T follicular helper cell (primary cell): ENCODE data around the gene KIAA1671.
"Not testable (repeated sequence)": the region's sequence is repeated elsewhere in the genome, so short reads cannot be mapped to it uniquely, and the experiment has no call there.

Experiments used
- DNase-seq: peaks from one replicate; pipeline ENCODE4 v3.0.0-alpha.2; 2020; ENCODE audit warnings: low read depth
- total RNA-seq, 2 experiments: gene quantifications; one replicate each; lab custom pipeline; 2026; lab: John Stamatoyannopoulos, UW

Gene KIAA1671
- 19.7 to 60.6 reads per million in 2 experiments for total RNA-seq

DNA sequence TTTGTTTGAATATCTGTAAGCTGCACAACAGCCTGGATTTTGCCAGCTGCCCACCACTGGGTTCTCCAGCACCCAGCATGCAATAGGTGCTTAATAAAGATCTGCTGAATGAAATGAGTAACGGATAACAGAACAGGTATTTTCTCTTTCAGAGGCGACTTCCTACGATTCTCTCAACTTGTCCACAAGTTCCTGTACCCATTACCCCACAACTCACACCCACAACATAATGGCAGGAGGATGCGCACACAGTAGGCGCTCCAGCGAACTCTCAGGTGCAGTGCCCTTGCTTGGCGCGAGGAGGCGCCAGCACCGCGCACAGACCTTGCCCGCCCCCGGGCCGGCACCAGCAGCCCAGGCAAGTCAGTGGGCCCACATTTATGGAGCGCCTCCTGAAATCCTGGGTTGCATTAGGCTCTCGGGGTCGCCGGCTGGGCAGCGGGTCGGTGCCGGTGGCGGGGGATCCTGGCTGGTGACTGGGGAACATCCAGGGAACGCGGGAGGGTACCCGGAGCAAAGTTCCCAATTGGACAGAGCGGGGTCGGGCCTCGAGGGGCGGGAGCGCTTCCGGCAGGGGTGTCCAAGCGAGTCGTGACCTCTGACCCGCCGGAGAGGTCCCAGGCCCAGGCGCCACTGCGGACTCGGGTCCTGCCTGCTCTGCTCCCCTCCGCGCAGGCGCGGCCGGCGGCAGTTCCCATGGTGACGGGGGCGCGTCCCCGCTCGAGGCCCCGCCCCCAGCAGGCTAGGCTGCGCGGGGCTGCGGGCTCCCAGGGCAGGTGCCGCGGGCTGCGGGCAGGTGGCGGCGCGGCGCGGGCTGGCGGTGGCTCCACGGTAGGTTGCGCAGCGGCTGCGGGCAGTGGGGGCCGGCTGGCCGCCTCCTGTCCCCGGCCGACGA lies at the start of gene KIAA1671:
TSS of gene KIAA1671 (plus strand) at position 775 of the 895 bp plus-strand sequence. CDS start 75,284 bp downstream, outside the sequence.
- DNase-seq, result peak; percentile 78

DNA sequence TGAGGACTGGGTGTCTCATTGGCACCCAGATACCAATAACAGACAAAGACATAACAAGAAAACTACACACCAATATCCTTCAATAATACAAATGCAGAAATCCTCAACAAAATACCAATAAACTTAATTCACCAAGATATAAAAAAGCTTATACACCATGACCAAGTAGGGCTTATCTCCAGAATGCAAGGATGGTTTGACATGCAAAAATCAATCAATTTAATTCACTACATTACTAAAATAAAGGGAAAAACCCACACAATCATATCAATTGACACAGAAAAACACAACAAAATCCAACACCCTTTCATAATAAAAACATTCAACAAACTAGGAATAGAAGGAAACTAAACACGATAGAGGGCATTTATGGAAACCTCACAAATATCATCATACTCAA lies 46.6 kb upstream of the KIAA1671 start:
- DNase-seq, result no peak

DNA sequence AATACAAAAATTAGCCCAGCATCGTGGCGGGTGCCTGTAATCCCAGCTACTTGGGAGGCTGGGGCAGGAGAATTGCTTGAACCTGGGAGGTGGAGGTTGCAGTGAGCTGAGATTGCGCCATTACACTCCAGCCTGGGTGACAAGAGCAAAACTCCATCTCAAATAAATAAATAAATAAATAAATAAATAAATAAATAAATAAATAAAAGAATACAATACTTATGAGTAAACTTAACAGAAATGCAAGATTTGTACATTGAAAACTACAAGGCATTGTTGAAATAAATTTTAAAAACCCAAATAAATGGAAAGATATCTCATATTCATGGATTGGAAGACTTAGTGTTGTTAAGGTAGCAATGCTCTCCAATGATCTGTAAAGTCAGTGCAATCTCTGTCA lies 45.4 kb upstream of the KIAA1671 start:
- not testable (repeated sequence) for DNase-seq

DNA sequence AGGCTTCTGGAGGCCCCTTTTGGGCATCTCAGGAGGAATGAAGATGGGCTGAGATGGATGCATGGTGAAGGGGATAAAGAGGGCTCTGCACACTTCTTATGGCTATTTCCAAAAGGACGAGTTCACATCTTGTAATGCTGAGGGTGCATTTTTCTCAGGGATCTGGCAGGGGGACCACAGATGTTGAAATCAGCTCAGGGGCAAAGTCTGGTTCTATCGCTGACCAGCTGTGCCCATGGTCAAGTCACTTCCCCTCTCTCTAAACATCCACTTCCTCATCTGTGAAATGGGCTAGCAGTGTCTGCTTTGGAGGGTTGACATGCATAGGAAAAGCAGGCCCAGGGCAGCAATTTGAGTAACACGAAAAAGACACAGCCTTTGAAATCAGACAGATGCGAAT lies 32.5 kb upstream of the KIAA1671 start:
- no peak for DNase-seq

DNA sequence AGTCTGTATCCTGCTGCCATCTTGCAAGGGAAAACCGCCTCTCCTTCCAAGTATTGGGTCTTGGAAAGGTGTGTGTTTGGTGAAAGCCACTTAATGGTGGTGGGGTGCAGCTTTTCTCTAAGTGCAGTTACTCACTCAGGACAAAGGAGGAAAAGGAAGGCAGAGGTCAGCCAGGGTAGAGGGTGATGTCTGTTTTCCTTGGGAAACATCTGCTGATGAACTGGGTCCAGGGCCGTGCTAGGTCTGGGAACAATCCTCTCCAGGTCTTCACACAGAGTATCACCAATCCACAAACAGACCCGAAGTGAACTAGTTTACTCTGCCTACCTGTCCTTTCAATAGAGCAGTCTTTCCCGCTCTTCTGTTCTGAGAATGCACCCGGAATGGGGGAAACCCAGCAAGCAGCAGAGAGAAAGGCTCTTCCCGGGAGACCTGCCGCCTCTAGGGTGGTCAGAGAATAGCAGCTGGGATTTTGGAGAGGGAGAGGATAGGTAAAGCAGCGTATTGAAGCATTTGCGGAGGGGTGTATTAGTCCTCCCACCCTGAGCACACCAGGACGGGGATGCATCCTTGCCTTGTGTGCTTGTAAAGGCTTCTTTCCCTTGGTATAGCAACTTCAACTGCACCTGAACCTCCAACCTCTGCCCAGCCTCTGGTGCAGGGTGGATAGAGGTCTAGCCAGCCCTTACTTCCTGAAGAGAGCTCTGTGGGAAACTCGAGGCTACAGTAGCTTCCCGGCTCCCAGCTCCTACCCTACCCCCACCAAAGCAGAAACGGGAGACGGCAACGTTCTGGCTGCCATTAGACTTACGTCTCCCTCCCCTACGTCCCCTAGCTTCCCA lies 26.7 kb upstream of the KIAA1671 start:
- DNase-seq, result no peak

DNA sequence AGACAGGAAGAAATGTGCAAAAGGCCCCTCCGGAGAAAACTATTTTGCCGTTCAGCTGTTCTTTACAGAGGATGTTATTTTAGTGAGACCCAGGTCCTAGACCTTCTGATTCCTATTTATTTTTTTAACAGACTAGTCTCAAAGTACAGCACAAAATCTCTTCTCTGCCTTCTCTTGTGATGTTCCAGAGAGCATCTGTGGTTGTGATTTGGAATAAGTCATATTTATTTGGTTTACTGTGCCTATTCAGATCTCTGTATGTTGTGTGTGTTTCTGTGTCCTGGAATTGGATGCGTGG lies 26.1 kb upstream of the KIAA1671 start:
- no peak for DNase-seq

DNA sequence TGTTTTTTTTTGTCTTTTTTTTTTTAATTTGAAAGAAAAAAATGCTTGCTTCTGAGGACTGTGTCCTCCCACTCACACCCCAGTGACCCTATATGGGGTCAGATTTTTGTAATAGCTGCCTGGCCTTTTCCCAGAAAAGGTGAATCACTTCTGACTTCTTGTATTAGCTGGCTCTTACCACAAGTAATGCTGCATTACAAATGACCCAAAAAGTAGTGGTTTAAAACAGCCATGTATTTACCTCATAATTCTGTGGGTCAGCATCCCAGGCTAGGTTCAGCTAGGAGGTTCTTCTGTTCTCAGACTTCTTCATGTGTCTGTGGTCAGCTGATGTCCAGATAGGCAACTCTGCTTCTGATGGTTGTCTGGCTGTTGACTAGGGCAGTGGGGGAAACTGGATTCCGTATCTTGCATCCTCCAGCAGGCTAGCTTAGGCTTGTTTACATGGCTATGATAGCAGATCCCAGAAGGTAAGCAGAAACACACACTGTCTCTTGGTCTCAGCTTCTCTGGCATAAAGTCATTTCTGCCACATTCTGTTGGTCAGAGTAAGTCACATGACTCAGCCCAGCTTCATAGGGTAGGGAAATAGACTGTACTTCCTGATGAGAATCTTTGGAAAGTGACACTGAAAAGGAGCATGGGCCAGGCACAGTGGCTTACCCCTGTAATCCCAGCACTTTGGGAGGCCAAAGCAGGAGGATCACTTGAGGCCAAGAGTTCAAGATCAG lies 25.5 kb upstream of the KIAA1671 start:
- DNase-seq, result no peak

DNA sequence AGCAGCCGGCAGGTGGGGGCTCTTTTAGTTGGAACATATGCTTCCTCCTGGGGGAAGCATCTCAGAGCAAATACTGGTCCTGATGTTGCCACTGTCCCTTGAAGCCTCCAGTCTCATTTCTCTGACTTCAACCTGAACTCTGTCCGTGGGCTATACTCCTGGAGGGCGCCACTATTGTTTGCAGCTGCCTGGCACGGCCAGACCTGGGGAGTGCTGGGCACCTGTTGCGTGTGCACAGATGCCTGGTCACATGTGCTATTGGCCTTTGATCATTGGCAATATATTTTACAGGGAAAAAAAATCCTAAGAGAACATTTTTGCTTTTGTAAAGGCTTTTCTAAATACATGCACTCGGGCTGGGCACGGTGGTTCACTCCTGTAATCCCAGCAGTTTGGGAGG lies 24.2 kb upstream of the KIAA1671 start:
- no peak for DNase-seq

DNA sequence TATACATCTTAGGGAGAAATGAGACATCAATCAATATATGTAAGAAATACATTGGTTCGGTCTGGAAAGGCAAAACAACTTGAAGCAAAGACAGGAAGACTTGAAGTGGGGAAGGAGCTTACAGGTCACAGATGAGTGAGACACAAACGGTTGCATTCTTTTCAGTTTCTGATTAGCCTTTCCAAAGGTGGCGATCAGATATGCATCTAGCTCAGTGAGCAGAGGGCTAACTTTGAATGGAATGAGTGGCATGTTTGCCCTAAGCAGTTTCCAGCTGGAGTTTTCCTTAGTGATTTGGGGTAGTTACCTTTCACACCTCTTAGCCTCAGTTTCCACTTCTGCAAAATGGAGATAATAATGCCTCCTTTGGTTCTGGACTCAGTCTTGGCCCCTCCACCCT lies 21.8 kb upstream of the KIAA1671 start:
- no peak for DNase-seq

DNA sequence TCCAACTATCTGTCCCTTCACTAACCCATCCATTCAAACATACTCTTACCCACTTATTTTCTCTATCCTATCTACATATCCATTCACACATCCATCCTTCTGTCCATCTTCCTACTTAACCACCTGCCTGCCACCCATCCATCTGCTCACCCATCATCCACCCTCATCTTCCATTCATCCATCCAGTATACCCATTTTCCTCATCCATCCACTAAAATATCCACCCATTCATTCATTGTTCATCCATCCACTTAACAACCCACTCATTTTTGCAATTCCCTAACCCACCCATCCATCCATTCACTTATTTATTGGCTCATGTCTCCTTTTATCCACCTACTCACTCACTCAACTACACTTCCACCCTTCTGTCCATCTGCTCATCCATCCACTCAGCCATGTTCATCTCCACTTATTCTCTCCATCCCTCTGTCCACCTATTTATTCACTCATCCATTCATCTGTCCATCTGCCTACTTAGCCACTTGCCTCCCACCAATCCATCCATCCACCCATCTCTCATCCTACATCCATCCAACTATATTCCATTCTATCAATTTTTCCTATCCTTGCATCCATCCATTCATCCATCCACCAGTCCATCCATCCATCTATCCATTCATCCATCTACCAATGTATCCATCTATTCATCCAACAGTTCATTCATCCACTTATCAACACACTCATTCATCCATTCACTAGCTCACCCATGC lies 16.6 kb upstream of the KIAA1671 start:
- no peak for DNase-seq

DNA sequence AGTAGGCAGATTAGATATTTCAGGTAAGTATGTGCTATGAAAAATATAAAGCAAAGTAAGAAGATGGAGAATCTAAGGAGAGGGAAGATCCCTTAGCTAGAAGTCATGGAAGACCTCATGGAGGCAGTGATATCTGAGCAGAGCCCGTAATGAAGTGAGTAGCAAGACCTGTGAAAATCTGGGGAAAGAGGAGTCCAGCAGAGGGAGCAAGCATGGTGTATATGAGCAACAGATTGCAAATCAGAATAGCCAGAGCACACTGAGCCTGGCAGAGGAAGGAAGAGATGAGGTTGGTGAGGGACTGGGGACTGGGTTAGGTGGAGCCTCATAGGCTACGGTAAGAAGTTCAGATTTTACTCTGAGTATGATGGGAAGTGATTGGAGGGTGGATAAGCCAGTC lies 15.4 kb upstream of the KIAA1671 start:
- no peak for DNase-seq

DNA sequence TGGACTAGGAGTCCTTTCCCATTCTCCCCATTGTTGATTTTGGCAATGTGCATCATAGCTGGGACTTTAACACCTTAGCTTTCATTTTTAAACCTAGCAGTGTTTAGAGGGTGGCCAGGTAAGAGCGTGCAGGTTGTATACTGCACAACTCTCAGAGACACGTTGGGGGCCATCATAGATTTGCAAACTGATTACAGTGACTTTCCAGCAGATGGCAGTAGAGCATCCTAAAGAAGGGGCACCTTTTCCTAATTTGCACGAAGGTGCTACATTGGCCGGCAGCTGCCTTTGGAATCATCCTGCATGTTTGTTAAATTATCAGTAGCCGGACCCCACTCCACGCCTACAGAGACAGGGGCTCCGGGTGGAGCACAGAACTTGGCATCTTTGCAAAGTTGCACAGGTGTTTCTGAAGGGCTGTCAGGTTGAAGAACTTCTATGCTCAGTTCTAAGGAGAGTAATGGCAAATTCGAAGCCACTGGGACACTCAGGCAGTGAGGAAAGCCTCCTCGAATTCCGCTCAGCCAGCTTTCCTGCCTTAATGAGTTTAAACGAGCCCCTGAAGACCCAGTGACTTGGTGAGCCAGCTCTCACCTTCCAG lies 13.7 kb upstream of the KIAA1671 start:
- DNase-seq, result peak; percentile 7

DNA sequence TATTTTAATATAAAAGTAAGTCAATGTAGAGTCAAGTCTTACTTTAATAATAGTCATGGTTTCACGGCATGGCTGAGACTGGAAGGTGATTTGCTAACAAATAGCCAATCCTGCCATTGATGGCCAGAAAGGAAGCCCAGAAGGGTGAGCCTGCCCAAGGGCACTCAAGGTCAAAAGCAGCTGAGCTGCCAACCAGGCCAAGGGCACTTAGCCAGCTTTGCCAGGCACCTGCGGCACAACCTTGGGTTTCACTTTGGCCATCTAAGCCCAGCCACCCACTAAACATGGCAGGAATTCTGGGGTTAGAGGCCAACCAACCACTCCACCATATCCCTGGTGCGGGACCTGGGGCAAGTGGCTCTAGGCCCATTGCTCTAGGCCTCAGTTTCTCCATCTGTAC lies 10.2 kb upstream of the KIAA1671 start:
- DNase-seq, result no peak

DNA sequence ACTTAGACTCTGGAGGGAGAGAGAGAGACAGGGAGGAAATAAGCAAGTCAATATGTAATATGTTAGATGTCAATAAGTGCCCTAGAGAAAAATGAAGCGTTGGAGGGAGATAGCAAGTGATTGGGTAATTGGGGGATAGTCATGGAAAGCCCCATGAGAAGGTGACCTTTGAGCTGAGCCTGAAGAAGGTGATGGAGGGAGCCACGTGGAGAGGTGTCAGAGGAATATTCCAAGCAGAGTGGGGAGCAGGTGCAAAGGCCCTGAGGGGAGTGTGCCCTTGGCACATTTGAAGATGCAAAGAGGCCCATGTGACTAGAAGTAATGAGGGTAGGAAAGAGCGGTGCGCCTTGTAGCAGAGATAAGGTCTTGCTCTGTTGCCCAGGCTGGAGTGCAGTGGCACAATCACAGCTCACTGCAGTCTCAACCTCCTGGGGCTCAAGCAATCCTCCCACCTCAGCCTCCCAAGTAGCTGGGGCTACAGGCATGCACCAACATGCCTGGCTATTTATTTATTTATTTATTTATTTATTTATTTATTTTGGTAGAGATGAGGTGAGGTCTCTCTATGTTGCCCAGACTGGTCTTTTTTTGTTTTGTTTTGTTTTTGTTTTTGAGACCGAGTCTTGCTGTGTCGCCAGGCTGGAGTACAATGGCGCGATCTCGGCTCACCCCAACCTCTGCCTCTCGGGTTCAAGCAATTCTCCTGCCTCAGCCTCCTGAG lies 8.1 kb upstream of the KIAA1671 start:
- DNase-seq, result no peak

DNA sequence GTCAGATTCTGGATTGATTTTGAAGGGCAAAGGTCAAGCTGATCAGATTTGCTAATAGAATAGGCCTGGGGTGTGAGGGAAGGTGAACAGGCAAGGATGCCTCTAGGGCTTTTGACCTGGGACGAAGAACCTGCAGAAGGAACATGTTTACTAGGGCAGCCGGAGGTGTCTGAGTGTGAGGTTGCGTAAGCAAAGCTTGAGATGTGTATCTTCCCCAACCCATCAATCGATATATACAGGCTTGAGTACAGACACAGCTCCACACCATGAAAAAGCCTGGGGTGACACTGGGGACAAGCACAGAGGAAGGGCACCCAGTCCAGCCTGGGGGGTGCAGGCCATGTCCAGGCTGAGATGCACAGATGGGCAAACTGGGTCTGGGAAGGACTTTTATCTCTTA lies 7.1 kb upstream of the KIAA1671 start:
- DNase-seq, result no peak

DNA sequence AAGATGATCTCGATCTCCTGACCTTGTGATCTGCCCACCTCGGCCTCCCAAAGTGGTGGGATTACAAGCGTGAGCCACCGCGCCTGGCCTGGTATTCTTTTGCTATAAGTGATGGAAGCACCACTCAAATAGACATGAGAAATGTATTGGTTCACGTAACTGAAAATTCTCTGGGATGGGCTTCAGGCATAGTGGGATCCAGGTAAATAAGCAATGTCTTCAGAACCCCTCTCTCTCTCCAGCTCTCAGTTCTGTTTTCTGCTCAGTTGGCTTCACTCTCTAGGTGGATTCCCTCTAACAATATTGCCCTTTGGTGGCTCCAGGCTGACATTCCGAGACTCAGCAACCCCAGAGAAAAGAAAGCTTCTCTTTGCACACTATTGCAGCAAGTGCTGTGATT lies 5.1 kb upstream of the KIAA1671 start:
- DNase-seq, result no peak

DNA sequence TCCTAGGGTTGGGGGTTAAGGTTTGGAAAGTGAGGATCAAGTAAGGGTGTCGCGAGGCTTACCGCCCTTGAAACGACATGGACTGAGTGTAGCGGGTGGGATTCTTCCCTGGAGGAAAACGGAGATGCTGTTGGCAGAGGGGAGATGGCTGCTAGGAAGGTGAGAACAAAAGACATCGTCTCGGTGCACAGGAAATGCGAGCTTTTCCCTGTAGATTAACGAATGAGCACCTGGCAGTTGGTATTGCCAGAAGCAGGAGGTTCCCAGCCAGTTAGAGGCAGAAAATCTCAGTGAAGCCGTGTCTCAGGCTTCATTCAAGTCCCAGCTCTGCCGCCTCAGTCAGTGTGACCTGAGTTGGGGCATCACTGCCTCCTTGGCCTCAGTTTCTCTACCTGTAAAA lies 4.6 kb upstream of the KIAA1671 start:
- DNase-seq, result no peak

DNA sequence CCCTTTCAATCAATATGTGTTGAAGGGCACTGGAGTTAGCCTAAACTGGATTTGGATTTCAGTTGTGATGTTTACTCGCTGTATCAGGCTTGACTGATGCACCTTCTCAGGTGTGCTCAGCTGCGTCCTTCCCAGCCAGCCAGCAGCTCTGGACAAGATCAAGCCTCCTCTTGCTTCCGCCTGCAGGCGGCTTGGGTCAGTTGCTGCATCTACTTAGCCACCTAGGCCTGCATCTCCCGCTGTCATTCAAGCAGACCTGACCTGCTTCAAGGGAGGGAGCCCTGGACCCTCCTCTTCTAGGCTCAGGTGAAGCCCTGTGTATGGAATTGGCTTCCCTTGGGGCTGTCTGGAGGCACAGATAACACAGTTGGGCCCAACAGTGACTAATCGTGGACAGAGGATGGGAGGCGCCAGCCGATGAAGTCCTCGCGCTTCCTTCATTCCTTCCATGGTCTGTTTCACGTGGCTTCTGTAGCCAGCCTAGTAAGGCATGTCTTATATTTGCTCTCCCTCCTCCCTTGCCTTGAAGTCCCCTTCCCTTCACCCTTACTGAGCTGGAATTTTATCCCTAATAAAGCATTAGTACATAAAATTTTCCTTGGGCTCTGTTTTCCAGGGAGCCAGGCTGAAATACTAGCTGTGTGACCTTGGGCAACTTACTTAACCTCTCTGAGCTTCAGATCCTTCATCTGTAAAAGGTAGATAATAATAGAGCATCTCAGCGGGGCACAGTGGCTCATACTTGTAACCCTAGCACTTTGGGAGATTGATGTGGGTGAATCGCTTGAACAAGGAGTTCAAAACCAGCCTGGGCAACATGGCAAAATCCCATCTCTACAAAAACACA lies 3.9 kb upstream of the KIAA1671 start:
- no peak for DNase-seq

DNA sequence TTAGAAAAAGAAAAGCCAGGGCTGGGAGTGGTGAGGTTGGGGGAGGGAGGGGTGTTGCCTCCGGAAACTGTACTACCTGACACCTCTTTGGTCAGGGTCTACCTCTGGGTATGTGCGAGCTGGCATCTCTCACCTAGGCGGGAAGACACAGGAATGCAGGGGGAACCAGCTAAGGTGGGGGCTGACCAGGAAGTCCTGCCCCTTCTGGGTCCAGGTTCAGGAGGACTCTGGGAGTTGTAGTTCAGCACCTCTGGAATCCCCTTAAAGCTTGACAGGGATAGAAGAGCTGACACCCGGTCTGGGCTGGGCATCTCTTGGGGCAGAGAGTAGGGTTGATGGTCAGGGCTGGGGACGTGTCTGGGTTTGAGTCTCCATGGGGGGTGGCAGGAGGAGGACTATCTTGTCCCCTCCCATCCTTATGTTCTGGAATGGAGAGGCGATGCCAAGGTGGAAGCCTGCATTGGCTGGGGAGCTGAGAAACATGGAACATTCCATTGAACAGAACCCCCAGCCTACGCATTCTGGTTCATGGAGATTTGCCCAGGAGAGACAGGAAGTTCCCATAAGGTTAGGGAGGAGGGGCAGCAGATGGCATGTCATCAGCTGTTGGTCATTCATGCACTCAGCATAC lies 2.1 kb upstream of the KIAA1671 start:
- no peak for DNase-seq
